Neuronal stem cell (in vitro differentiated cells): ENCODE data around the gene MMD.
"Not testable (repeated sequence)": the region's sequence is repeated elsewhere in the genome, so short reads cannot be mapped to it uniquely, and the experiment has no call there.

ENCODE experiments used
- DNase-seq: peaks from one replicate; pipeline ENCODE4 v3.0.0-alpha.2; 2013; ENCODE audit warnings: low spot score
- H2AFZ ChIP-seq: one replicate; pipeline ENCODE4 v1.6.1; 2013; ENCODE audit warnings: mild to moderate bottlenecking, low read length, inconsistent platforms
- H2AK5ac ChIP-seq: 2 replicates; pipeline ENCODE4 v1.6.1; 2013; ENCODE audit warnings: low read depth, mild to moderate bottlenecking, inconsistent platforms, low read length, moderate library complexity, mixed read lengths
- H2BK120ac ChIP-seq: 2 replicates; pipeline ENCODE4 v1.6.1; 2013; ENCODE audit warnings: low read depth, mild to moderate bottlenecking, inconsistent platforms, low read length, moderate library complexity, mixed read lengths
- H2BK12ac ChIP-seq: one replicate; pipeline ENCODE4 v1.6.1; 2013; ENCODE audit warnings: low read length, inconsistent platforms
- H2BK15ac ChIP-seq: 2 replicates; pipeline ENCODE4 v1.6.1; 2013; ENCODE audit warnings: mild to moderate bottlenecking, low read length, inconsistent platforms, mixed read lengths
- H2BK5ac ChIP-seq: one replicate; pipeline ENCODE4 v1.6.1; 2013; ENCODE audit warnings: inconsistent platforms, mild to moderate bottlenecking, low read length, moderate library complexity
- H3K14ac ChIP-seq: one replicate; pipeline ENCODE4 v1.6.1; 2013; ENCODE audit warnings: low read length, inconsistent platforms
- H3K18ac ChIP-seq: 2 replicates; pipeline ENCODE4 v1.6.1; 2013; ENCODE audit warnings: low read length, inconsistent platforms
- H3K23ac ChIP-seq: 2 replicates; pipeline ENCODE4 v1.6.1; 2013; ENCODE audit warnings: low read depth, mild to moderate bottlenecking, mixed read lengths, low read length, inconsistent platforms; ENCODE audit not compliant: poor library complexity
- H3K27ac ChIP-seq: replicated peaks from 3 replicates; pipeline ENCODE4 v1.5.1; 2013; ENCODE audit warnings: low read length, inconsistent platforms
- H3K27me3 ChIP-seq, 3 experiments: 2 replicates each; pipeline ENCODE4 v1.6.1; 2013; ENCODE audit warnings: low read length in 3 of 3, mild to moderate bottlenecking in 2 of 3, inconsistent platforms in 1 of 3, low read depth in 1 of 3, mixed read lengths in 1 of 3, moderate library complexity in 1 of 3; ENCODE audit not compliant: control insufficient read depth in 3 of 3, insufficient read depth in 3 of 3
- H3K36me3 ChIP-seq, 2 donors: replicated peaks in 1 of 2; 2 replicates each; pipeline ENCODE4 v1.6.1; 2013; ENCODE audit warnings: low read length in 2 of 2; ENCODE audit not compliant: control insufficient read depth in 2 of 2, insufficient read depth in 2 of 2
- H3K4ac ChIP-seq: 2 replicates; pipeline ENCODE4 v1.6.1; 2013; ENCODE audit warnings: inconsistent platforms, mild to moderate bottlenecking, low read length, moderate library complexity
- H3K4me1 ChIP-seq, 2 donors: 1 replicate in 1 of 2; 2 replicates in 1 of 2; pipeline ENCODE4 v1.6.1; 2013; ENCODE audit warnings: low read length in 2 of 2, low read depth in 1 of 2; ENCODE audit not compliant: control insufficient read depth in 2 of 2, insufficient read depth in 1 of 2
- H3K4me2 ChIP-seq: one replicate; pipeline ENCODE4 v1.6.1; 2013; ENCODE audit warnings: mild to moderate bottlenecking, low read length, inconsistent platforms; ENCODE audit not compliant: insufficient read depth, poor library complexity, severe bottlenecking
- H3K4me3 ChIP-seq, 2 donors: 2 replicates each; pipeline ENCODE4 v1.5.1; 2013; ENCODE audit warnings: low read length in 2 of 2, mild to moderate bottlenecking in 2 of 2, inconsistent platforms in 1 of 2, moderate library complexity in 1 of 2
- H3K79me1 ChIP-seq: one replicate; pipeline ENCODE4 v1.6.1; 2013; ENCODE audit warnings: low read depth, mild to moderate bottlenecking, inconsistent platforms, low read length, moderate library complexity
- H3K9ac ChIP-seq: one replicate; pipeline ENCODE4 v1.6.1; 2013; ENCODE audit warnings: mild to moderate bottlenecking, low read depth, low read length, inconsistent platforms; ENCODE audit not compliant: poor library complexity
- H3K9me3 ChIP-seq, 2 donors: replicated peaks in 1 of 2; 2 replicates each; pipeline versions ENCODE3 to v1.6.1; 2013; ENCODE audit warnings: low read length in 2 of 2, mild to moderate bottlenecking in 2 of 2, inconsistent platforms in 1 of 2, low read depth in 1 of 2, mixed read lengths in 1 of 2, moderate library complexity in 1 of 2; ENCODE audit not compliant: control insufficient read depth in 2 of 2, insufficient read depth in 1 of 2
- H4K8ac ChIP-seq: one replicate; pipeline ENCODE4 v1.6.1; 2013; ENCODE audit warnings: low read depth, mild to moderate bottlenecking, inconsistent platforms, low read length, moderate library complexity
- H4K91ac ChIP-seq: one replicate; pipeline ENCODE4 v1.6.1; 2013; ENCODE audit warnings: low read length, low read depth, mild to moderate bottlenecking, inconsistent platforms; ENCODE audit not compliant: poor library complexity
- WGBS, 2 donors: extraction: QIAGEN DNeasy Blood & Tissue Kit; methylation state at CpG; one replicate each; pipeline ENCODE4 v1.1.7; 2013; ENCODE audit warnings: missing lambda C conversion rate in 2 of 2, mixed read lengths in 1 of 2; ENCODE audit not compliant: insufficient read length in 2 of 2, insufficient replicate concordance in 1 of 2; ENCODE audit errors: extremely low coverage in 2 of 2; 5-methylcytosine and 5-hydroxymethylcytosine counted together

The MMD gene

GRCh38 chr17:55448681-55449080, 27.0 kb upstream of the MMD start:
- Histone ChIP-seq H3K79me1 (no peaks in the 10 kb centered on the region), H2AFZ (no peak overlapping the region), H3K36me3 (no peaks in the 10 kb centered on the region), H3K14ac (no peak overlapping the region), H3K23ac (no peak overlapping the region), H3K4me2 (no peak overlapping the region), H2BK15ac (no peak overlapping the region), H3K9ac (no peak overlapping the region), H3K27me3 (no peaks in the 10 kb centered on the region), H2BK5ac (no peak overlapping the region), H3K27ac (no peak overlapping the region), H3K4me1 (peaks cover 0 to 10% of the 10 kb centered on the region in 2 donors), H3K9me3 (no peaks in the 10 kb centered on the region), H2BK120ac (no peak overlapping the region), H3K4ac (no peak overlapping the region), H2BK12ac (no peak overlapping the region), H4K8ac (no peak overlapping the region), H2AK5ac (no peak overlapping the region), H3K18ac (no peak overlapping the region), H3K4me3 (no peak overlapping the region), H4K91ac (no peak overlapping the region)
- no peak for DNase-seq
- WGBS, 2 donors, result no CpG with 5 or more reads among the region's 4 CpGs

GRCh38 chr17:55446581-55447205, 25.1 kb upstream of the MMD start:
- no peak overlapping the region for H4K8ac ChIP-seq

GRCh38 chr17:55446004-55446403, 24.4 kb upstream of the MMD start:
- H4K91ac ChIP-seq, result not testable (repeated sequence)

More at GRCh38 chr17:55446581-55447205, 25.1 kb upstream of the MMD start:
- no peak overlapping the region for H3K27ac ChIP-seq
- no CpG with 5 or more reads among the region's 4 CpGs for WGBS, 2 donors
- H3K9ac ChIP-seq, result no peak overlapping the region
- H3K9me3 ChIP-seq, result no peaks in the 10 kb centered on the region
- DNase-seq, result no peak
- H4K91ac ChIP-seq, result no peak overlapping the region
- H3K4me2 ChIP-seq, result no peak overlapping the region
- H3K4me1 ChIP-seq, result peaks cover 0 to 14% of the 10 kb centered on the region in 2 donors
- peaks cover 0 to 4% (median 0%) of the 10 kb centered on the region in 3 experiments for H3K27me3 ChIP-seq
- no peaks in the 10 kb centered on the region for H3K79me1 ChIP-seq
- H2BK15ac ChIP-seq, result no peak overlapping the region
- no peak overlapping the region for H2AK5ac ChIP-seq
- no peak overlapping the region for H3K4me3 ChIP-seq
- no peak overlapping the region for H3K18ac ChIP-seq
- H2BK120ac ChIP-seq, result no peak overlapping the region
- H2AFZ ChIP-seq, result no peak overlapping the region
- H3K36me3 ChIP-seq, result no peaks in the 10 kb centered on the region
- H2BK12ac ChIP-seq, result no peak overlapping the region
- no peak overlapping the region for H3K4ac ChIP-seq
- H3K14ac ChIP-seq, result no peak overlapping the region
- no peak overlapping the region for H2BK5ac ChIP-seq
- H3K23ac ChIP-seq, result no peak overlapping the region

GRCh38 chr17:55444471-55445441, 23.1 kb upstream of the MMD start:
- no peak overlapping the region for H3K23ac ChIP-seq
- no peak overlapping the region for H4K8ac ChIP-seq
- DNase-seq, result no peak
- peaks cover 0 to 14% of the 10 kb centered on the region in 2 donors for H3K4me1 ChIP-seq
- H3K9me3 ChIP-seq, result no peaks in the 10 kb centered on the region
- peaks cover 0 to 4% (median 0%) of the 10 kb centered on the region in 3 experiments for H3K27me3 ChIP-seq
- H2AFZ ChIP-seq, result no peak overlapping the region
- no peak overlapping the region for H3K4me2 ChIP-seq
- H2BK120ac ChIP-seq, result no peak overlapping the region
- H3K4me3 ChIP-seq, result no peak overlapping the region
- no peak overlapping the region for H2AK5ac ChIP-seq
- H2BK15ac ChIP-seq, result no peak overlapping the region
- H3K14ac ChIP-seq, result no peak overlapping the region
- H3K9ac ChIP-seq, result no peak overlapping the region
- H3K36me3 ChIP-seq, result no peaks in the 10 kb centered on the region
- H3K18ac ChIP-seq, result peak overlapping the region; percentile 35
- no peak overlapping the region for H2BK5ac ChIP-seq
- H3K79me1 ChIP-seq, result no peaks in the 10 kb centered on the region
- H2BK12ac ChIP-seq, result peak overlapping the region; percentile 85
- peak overlapping the region; percentile 37 for H3K27ac ChIP-seq
- no CpG with 5 or more reads among the region's 6 CpGs for WGBS, 2 donors
- H4K91ac ChIP-seq, result no peak overlapping the region
- H3K4ac ChIP-seq, result no peak overlapping the region

More at GRCh38 chr17:55446004-55446403, 24.4 kb upstream of the MMD start:
- not testable (repeated sequence) for H4K8ac ChIP-seq, H3K27ac ChIP-seq, H3K27me3 ChIP-seq, H3K18ac ChIP-seq, H3K4me3 ChIP-seq, H3K4me2 ChIP-seq, H2BK120ac ChIP-seq, H2AK5ac ChIP-seq, H3K36me3 ChIP-seq, H2BK5ac ChIP-seq, H2BK12ac ChIP-seq, H3K14ac ChIP-seq, H3K9ac ChIP-seq, H3K9me3 ChIP-seq, H3K4ac ChIP-seq, H3K23ac ChIP-seq, H2BK15ac ChIP-seq, DNase-seq, H2AFZ ChIP-seq, H3K79me1 ChIP-seq
- WGBS, 2 donors, result no CpG with 5 or more reads among the region's 4 CpGs
- H3K4me1 ChIP-seq, result peaks cover 0 to 14% of the 10 kb centered on the region in 2 donors
